Measurements from ENCODE around the gene NVL.
"Not testable (repeated sequence)": the region's sequence is repeated elsewhere in the genome, so short reads cannot be mapped to it uniquely, and the experiment has no call there.

DNA sequence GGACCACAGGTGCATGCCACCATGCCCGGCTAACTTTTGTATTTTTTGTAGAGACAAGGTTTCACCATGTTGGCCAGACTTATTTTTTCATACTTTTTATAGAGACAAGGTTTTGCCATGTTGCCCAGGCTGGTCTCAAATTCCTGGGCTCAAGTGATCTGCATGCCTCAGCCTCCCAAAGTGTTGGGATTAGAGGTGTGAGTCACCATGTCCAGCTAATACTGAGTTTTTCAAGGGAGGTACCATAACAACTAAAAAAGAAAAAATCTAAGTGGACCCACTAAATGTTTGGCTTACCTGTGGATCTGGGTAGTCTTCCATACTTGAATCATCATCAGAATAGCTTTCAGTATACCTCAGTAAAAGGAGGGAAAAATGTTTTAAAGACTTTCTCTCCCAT is 18.5 kb downstream of the NVL start:
- TF ChIP-seq, protein P1, sequence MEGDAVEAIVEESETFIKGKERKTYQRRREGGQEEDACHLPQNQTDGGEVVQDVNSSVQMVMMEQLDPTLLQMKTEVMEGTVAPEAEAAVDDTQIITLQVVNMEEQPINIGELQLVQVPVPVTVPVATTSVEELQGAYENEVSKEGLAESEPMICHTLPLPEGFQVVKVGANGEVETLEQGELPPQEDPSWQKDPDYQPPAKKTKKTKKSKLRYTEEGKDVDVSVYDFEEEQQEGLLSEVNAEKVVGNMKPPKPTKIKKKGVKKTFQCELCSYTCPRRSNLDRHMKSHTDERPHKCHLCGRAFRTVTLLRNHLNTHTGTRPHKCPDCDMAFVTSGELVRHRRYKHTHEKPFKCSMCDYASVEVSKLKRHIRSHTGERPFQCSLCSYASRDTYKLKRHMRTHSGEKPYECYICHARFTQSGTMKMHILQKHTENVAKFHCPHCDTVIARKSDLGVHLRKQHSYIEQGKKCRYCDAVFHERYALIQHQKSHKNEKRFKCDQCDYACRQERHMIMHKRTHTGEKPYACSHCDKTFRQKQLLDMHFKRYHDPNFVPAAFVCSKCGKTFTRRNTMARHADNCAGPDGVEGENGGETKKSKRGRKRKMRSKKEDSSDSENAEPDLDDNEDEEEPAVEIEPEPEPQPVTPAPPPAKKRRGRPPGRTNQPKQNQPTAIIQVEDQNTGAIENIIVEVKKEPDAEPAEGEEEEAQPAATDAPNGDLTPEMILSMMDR (IDR thresholded peaks at IDR 0.05 in 2 of 3, conservative IDR thresholded peaks at IDR 0.05 in 1 of 3; ENCODE audit: borderline replicate concordance in 1 of 3, insufficient read depth in 1 of 3, low read depth in 2 of 3, low read length in 2 of 3), result not testable (repeated sequence)
- TF ChIP-seq POLR2A (IDR thresholded peaks at IDR 0.05; ENCODE audit: borderline replicate concordance, extremely low read depth, insufficient read depth, insufficient read length); CEBPB (IDR thresholded peaks at IDR 0.05; ENCODE audit: low read depth); EZH2phosphoT487 (IDR thresholded peaks at IDR 0.05; ENCODE audit: borderline replicate concordance); POLR2AphosphoS5 (IDR thresholded peaks at IDR 0.05; ENCODE audit: low read depth, low read length); EGR1 (IDR thresholded peaks at IDR 0.05; ENCODE audit: low read depth): not testable (repeated sequence)
- TF ChIP-seq, protein P2, sequence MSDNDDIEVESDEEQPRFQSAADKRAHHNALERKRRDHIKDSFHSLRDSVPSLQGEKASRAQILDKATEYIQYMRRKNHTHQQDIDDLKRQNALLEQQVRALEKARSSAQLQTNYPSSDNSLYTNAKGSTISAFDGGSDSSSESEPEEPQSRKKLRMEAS (IDR thresholded peaks at IDR 0.05), result not testable (repeated sequence)
- TF ChIP-seq, protein P3, sequence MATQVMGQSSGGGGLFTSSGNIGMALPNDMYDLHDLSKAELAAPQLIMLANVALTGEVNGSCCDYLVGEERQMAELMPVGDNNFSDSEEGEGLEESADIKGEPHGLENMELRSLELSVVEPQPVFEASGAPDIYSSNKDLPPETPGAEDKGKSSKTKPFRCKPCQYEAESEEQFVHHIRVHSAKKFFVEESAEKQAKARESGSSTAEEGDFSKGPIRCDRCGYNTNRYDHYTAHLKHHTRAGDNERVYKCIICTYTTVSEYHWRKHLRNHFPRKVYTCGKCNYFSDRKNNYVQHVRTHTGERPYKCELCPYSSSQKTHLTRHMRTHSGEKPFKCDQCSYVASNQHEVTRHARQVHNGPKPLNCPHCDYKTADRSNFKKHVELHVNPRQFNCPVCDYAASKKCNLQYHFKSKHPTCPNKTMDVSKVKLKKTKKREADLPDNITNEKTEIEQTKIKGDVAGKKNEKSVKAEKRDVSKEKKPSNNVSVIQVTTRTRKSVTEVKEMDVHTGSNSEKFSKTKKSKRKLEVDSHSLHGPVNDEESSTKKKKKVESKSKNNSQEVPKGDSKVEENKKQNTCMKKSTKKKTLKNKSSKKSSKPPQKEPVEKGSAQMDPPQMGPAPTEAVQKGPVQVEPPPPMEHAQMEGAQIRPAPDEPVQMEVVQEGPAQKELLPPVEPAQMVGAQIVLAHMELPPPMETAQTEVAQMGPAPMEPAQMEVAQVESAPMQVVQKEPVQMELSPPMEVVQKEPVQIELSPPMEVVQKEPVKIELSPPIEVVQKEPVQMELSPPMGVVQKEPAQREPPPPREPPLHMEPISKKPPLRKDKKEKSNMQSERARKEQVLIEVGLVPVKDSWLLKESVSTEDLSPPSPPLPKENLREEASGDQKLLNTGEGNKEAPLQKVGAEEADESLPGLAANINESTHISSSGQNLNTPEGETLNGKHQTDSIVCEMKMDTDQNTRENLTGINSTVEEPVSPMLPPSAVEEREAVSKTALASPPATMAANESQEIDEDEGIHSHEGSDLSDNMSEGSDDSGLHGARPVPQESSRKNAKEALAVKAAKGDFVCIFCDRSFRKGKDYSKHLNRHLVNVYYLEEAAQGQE (IDR thresholded peaks at IDR 0.05; ENCODE audit: low read depth), result not testable (repeated sequence)

Measured in HCT116 (cell line).